ENCODE data around the gene HILPDA.

- TF ChIP-seq CTCF (IDR thresholded peaks at IDR 0.05) (no peak), POLR2A (IDR thresholded peaks at IDR 0.05) (no peak)
These were observed 703 bp upstream of the HILPDA start for GRCh38 chr7:128454808-128455542.
